ENCODE data around the gene TMEM156. TPM values are rescaled to one million over a fixed set of nuclear protein-coding genes. Genes with fewer than 3 reads are reported as not detected.

TMEM156 gene
- total RNA-seq, 3 donors from 2014 or later: 0.32 to 7.5 (median 1.0) TPM

- no peak overlapping the region for H3K27ac ChIP-seq
- H3K4me1 ChIP-seq: no peaks in the 10 kb centered on the region
- no peak overlapping the region for H3K4me3 ChIP-seq
- H3K36me3 ChIP-seq: no peaks in the 10 kb centered on the region
- TF ChIP-seq CTCF (IDR thresholded peaks at IDR 0.05): no peak
- no peak for TF ChIP-seq POLR2AphosphoS5 (IDR thresholded peaks at IDR 0.05)
- no peak for TF ChIP-seq POLR2A (IDR thresholded peaks at IDR 0.05)
- no peak for DNase-seq (ENCODE audit: low spot score in 2 of 2)
- no peaks in the 10 kb centered on the region for H3K9me3 ChIP-seq
- H3K27me3 ChIP-seq: no peaks in the 10 kb centered on the region
- intact Hi-C loops (cut with DNase I; ENCODE audit: low total_unique reads): no loop called here
Observed at GRCh38 chr4:38982361-38983095, 49.7 kb downstream of the TMEM156 start.

GRCh38 chr4:38980903-38981676 is 51.1 kb downstream of the TMEM156 start:
- TF ChIP-seq CTCF (IDR thresholded peaks at IDR 0.05) (no peak), POLR2AphosphoS5 (IDR thresholded peaks at IDR 0.05) (no peak), POLR2A (IDR thresholded peaks at IDR 0.05) (no peak)
- DNase-seq (ENCODE audit: low spot score in 2 of 2): no peak
- no peak overlapping the region for H3K4me3 ChIP-seq
- H3K4me1 ChIP-seq: no peaks in the 10 kb centered on the region
- no peaks in the 10 kb centered on the region for H3K36me3 ChIP-seq
- no peaks in the 10 kb centered on the region for H3K9me3 ChIP-seq
- H3K27ac ChIP-seq: no peak overlapping the region
- H3K27me3 ChIP-seq: no peaks in the 10 kb centered on the region
- intact Hi-C loops (cut with DNase I; ENCODE audit: low total_unique reads): no loop called here

GRCh38 chr4:38979511-38980230 is 52.5 kb downstream of the TMEM156 start:
- intact Hi-C loops (cut with DNase I; ENCODE audit: low total_unique reads): no loop called here
- Histone ChIP-seq H3K9me3 (no peaks in the 10 kb centered on the region), H3K36me3 (no peaks in the 10 kb centered on the region), H3K4me3 (no peak overlapping the region), H3K27ac (no peak overlapping the region), H3K4me1 (no peaks in the 10 kb centered on the region), H3K27me3 (no peaks in the 10 kb centered on the region)
- no peak for DNase-seq (ENCODE audit: low spot score in 2 of 2)
- TF ChIP-seq POLR2A (IDR thresholded peaks at IDR 0.05) (no peak), CTCF (IDR thresholded peaks at IDR 0.05) (no peak), POLR2AphosphoS5 (IDR thresholded peaks at IDR 0.05) (no peak)

GRCh38 chr4:38979081-38979480 is 53.1 kb downstream of the TMEM156 start:
- H3K4me1 ChIP-seq: no peaks in the 10 kb centered on the region
- intact Hi-C loops (cut with DNase I; ENCODE audit: low total_unique reads): no loop called here
- H3K27ac ChIP-seq: no peak overlapping the region
- no peak overlapping the region for H3K4me3 ChIP-seq
- no peaks in the 10 kb centered on the region for H3K36me3 ChIP-seq
- TF ChIP-seq POLR2A (IDR thresholded peaks at IDR 0.05) (no peak), CTCF (IDR thresholded peaks at IDR 0.05) (no peak), POLR2AphosphoS5 (IDR thresholded peaks at IDR 0.05) (no peak)
- no peaks in the 10 kb centered on the region for H3K9me3 ChIP-seq
- no peak for DNase-seq (ENCODE audit: low spot score in 2 of 2)
- no peaks in the 10 kb centered on the region for H3K27me3 ChIP-seq

Data from breast epithelium (tissue), 4 donors.